Measurements from ENCODE around the gene GSPT1. TPM values are rescaled to one million over a fixed set of nuclear protein-coding genes. Genes with fewer than 3 reads are reported as not detected.

Gene GSPT1
- total RNA-seq, 1 experiment from 2014 or later = 173 TPM

DNA sequence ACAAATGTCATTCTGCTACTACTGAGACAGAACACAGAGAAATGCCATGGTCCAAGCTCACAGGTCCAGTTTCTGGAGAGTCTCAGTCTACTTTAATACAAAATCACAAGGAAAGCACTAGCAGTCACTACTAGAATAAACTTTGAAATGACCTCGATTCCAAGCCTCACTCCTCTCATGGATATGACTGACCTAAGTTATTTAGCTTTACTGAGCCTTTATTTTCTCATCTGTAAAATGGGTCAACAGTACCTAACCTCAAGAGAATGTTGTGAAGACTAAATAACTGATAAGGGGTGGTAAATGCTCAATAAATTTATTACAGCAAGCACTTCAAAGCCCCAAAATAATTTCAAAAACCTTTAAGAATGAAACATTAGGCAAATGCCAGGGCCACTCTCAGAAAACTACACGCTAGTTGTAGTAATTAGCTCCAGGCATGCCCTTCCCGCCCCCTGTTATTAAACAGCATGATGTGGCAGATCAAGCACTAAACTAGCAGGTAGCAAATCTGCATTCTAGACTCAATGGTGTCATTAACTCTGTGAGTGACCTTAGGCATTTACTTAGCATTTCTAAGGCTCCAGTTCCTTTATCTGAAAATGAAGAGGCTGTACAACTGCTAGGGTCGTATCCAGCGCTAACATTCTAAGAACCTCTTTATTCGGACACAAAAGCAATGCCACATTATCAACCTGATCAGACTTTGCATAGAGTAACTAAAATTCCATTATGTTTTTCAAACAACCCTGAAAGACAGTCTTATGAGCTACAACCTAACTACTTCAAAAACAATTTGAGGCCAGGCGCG is 8.4 kb downstream of the GSPT1 start:
- H3K18ac ChIP-seq (ENCODE audit: insufficient read length, low read depth, low read length) = no peak overlapping the region
- peaks cover 6% of the 10 kb centered on the region for H3K79me1 ChIP-seq (ENCODE audit: insufficient read depth, low read depth, low read length, poor library complexity, severe bottlenecking)
- no peak overlapping the region for H2AK5ac ChIP-seq (ENCODE audit: insufficient read length, low read length)
- Mint-ChIP-seq H3K9me3 (no peaks in the 10 kb centered on the region), H3K27ac (no peak overlapping the region), H3K36me3 (ENCODE audit: insufficient read depth in 1 of 3, low read depth in 3 of 3) (peaks cover 6 to 26% (median 19%) of the 10 kb centered on the region in 3 experiments), H3K4me1 (peaks cover 0 to 14% of the 10 kb centered on the region in 2 experiments; a peak in 3 of 4 replicates), H3K27me3 (ENCODE audit: low read depth) (no peaks in the 10 kb centered on the region), H3K4me3 (no peak overlapping the region)
- H3K4me1 ChIP-seq (ENCODE audit: insufficient read depth, low read length) = no peaks in the 10 kb centered on the region
- WGBS (ENCODE audit: extremely low coverage, insufficient read length, low lambda C conversion rate) = no CpG with 5 or more reads among the region's 8 CpGs
- H2BK20ac ChIP-seq (ENCODE audit: low read depth, low read length, poor library complexity, severe bottlenecking) = no peak overlapping the region
- no peak overlapping the region for H2BK15ac ChIP-seq (ENCODE audit: low read depth, low read length)
- H3K4me2 ChIP-seq (ENCODE audit: insufficient read depth, insufficient read length, low read length) = no peak overlapping the region
- no peak overlapping the region for H4K8ac ChIP-seq (replicated peaks; ENCODE audit: insufficient read length, low read depth, low read length)
- H3K56ac ChIP-seq (ENCODE audit: insufficient read length, low read depth, low read length) = no peak overlapping the region
- no peak overlapping the region for H3K23ac ChIP-seq (ENCODE audit: insufficient read length, low read depth, low read length)
- no peak overlapping the region for H2BK120ac ChIP-seq (ENCODE audit: low read depth, low read length, poor library complexity, severe bottlenecking)
- no peaks in the 10 kb centered on the region for H3K27me3 ChIP-seq (ENCODE audit: insufficient read depth, low read length)
- no peaks in the 10 kb centered on the region for H3K9me3 ChIP-seq (ENCODE audit: control insufficient read depth, low read depth, low read length)
- H3K23me2 ChIP-seq (ENCODE audit: insufficient read length, low read depth, low read length, poor library complexity, severe bottlenecking) = no peaks in the 10 kb centered on the region
- H2AFZ ChIP-seq (ENCODE audit: low read length) = no peak overlapping the region
- no peaks in the 10 kb centered on the region for H4K20me1 ChIP-seq (ENCODE audit: control insufficient read depth, insufficient read depth, insufficient read length)
- no peak overlapping the region for H3K4ac ChIP-seq (ENCODE audit: low read depth, low read length)
- no peak overlapping the region for H4K91ac ChIP-seq (ENCODE audit: insufficient read length, low read depth, low read length)
- H2BK5ac ChIP-seq (ENCODE audit: insufficient read length, low read length) = no peak overlapping the region
- H3T11ph ChIP-seq (ENCODE audit: low read length) = no peak overlapping the region
- no peak overlapping the region for H2BK12ac ChIP-seq (ENCODE audit: insufficient read length, low read depth, low read length)
- TF ChIP-seq, protein P1, sequence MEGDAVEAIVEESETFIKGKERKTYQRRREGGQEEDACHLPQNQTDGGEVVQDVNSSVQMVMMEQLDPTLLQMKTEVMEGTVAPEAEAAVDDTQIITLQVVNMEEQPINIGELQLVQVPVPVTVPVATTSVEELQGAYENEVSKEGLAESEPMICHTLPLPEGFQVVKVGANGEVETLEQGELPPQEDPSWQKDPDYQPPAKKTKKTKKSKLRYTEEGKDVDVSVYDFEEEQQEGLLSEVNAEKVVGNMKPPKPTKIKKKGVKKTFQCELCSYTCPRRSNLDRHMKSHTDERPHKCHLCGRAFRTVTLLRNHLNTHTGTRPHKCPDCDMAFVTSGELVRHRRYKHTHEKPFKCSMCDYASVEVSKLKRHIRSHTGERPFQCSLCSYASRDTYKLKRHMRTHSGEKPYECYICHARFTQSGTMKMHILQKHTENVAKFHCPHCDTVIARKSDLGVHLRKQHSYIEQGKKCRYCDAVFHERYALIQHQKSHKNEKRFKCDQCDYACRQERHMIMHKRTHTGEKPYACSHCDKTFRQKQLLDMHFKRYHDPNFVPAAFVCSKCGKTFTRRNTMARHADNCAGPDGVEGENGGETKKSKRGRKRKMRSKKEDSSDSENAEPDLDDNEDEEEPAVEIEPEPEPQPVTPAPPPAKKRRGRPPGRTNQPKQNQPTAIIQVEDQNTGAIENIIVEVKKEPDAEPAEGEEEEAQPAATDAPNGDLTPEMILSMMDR (conservative IDR thresholded peaks at IDR 0.05) = no peak
- no peak overlapping the region for H3K9ac ChIP-seq (ENCODE audit: extremely low read depth, insufficient read length, low read length)
- no peak overlapping the region for H4K5ac ChIP-seq (ENCODE audit: insufficient read length, low read depth, low read length)
- H3K14ac ChIP-seq (ENCODE audit: insufficient read depth, low read length) = no peak overlapping the region
- DNase-seq = no peak
- H3K27ac ChIP-seq (ENCODE audit: insufficient read length, low read depth, low read length) = no peak overlapping the region
- H3K79me2 ChIP-seq (ENCODE audit: insufficient read depth, low read length) = peaks cover 68% of the 10 kb centered on the region; the same call in 1 of the 2 replicates
